ENCODE data around the gene CNTNAP5.

The CNTNAP5 gene

DNA sequence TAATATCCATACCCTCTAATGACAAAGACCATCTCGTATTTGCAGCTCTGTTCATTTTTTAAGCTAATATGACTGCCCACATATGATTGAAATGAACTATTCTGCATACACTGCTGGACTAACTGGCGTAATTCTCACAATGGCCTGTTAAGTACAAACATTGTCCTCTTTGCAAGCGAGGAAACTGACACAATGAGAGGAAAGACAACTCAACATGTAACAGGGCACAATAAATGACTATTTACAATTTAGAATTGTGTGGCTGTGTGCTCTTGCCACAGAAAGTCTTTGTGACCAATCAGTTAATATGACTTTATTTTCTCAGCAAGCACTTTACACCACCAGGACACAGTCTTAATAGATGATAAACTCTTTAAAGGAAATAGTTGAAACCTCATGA is 498.0 kb downstream of the CNTNAP5 start:
- H2AFZ ChIP-seq (ENCODE audit: insufficient read depth, low read length, poor library complexity), result no peak overlapping the region
- H3K79me1 ChIP-seq (ENCODE audit: low read length), result no peaks in the 10 kb centered on the region
- no peak overlapping the region for H3K18ac ChIP-seq (ENCODE audit: low read length)
- no peak for DNase-seq
- H3K4ac ChIP-seq (ENCODE audit: low read depth, low read length), result no peak overlapping the region
- no peak overlapping the region for H3K4me2 ChIP-seq (ENCODE audit: low read length)
- H3K23ac ChIP-seq (ENCODE audit: low read length), result no peak overlapping the region
- H4K12ac ChIP-seq (ENCODE audit: low read depth, low read length), result no peak overlapping the region
- WGBS (ENCODE audit: extremely low coverage, insufficient coverage, insufficient read length), result no CpG with 5 or more reads among the region's 3 CpGs
- H3K4me1 ChIP-seq (ENCODE audit: control insufficient read depth in 1 of 2, insufficient read depth in 2 of 2, low read length in 2 of 2), result no peaks in the 10 kb centered on the region
- no peaks in the 10 kb centered on the region for H3K36me3 ChIP-seq (ENCODE audit: control insufficient read depth in 1 of 2, insufficient read depth in 2 of 2, low read length in 2 of 2)
- H3K4me3 ChIP-seq (ENCODE audit: low read depth, low read length), result no peak overlapping the region
- no peak overlapping the region for H4K8ac ChIP-seq (ENCODE audit: low read depth, low read length)
- H3K27me3 ChIP-seq (ENCODE audit: insufficient read depth, low read length), result no peaks in the 10 kb centered on the region
- H2BK5ac ChIP-seq (ENCODE audit: low read depth, low read length, poor library complexity), result no peak overlapping the region
- no peak overlapping the region for H2AK5ac ChIP-seq (ENCODE audit: low read length)
- no peak overlapping the region for H3K27ac ChIP-seq (ENCODE audit: low read depth, low read length)
- no peaks in the 10 kb centered on the region for H3K79me2 ChIP-seq (ENCODE audit: control insufficient read depth, insufficient read depth, low read length, poor library complexity)
- H2BK12ac ChIP-seq (ENCODE audit: low read length), result no peak overlapping the region
- H3K9ac ChIP-seq (ENCODE audit: low read length), result no peak overlapping the region
- H2BK120ac ChIP-seq (ENCODE audit: insufficient read depth, low read length, poor library complexity), result no peak overlapping the region
- H3K14ac ChIP-seq (ENCODE audit: low read length), result no peak overlapping the region
- no peaks in the 10 kb centered on the region for H3K9me3 ChIP-seq (ENCODE audit: insufficient read depth, low read depth, low read length)
- no peak overlapping the region for H4K91ac ChIP-seq (ENCODE audit: low read depth, low read length)

DNA sequence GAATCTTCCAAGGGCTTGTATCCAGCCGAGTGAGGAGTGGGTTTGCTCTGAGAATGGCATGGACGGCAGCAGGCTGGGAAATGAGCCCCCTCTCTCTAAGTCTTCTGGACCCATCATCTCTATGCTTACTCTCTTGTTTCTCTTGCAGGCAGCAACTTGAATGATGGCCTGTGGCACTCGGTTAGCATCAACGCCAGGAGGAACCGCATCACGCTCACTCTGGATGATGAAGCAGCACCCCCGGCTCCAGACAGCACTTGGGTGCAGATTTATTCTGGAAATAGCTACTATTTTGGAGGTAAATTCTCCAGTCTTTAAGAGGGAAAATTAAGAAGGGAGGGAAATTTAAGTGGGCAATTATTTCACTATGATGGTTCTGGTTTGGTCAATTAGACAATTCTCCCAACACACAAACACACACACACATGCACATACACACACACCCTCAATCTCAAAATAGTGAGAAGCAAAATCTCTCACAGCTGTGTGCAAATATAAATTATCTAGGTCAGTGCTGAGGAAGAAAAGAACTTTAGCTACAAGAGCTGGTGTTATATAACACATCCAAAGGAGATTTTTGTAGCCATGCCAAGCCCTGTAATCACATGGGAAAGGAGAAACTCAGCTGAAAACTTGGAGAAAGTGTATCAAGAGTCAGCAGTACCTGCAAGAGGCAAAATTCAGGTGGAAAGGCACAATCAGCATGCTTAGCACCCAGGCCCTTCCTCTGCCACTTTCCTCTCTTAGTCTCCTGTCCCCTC is 499.2 kb downstream of the CNTNAP5 start:
- Histone ChIP-seq H3K4me1 (ENCODE audit: control insufficient read depth in 1 of 2, insufficient read depth in 2 of 2, low read length in 2 of 2) (no peaks in the 10 kb centered on the region), H3K4me3 (ENCODE audit: low read depth, low read length) (no peak overlapping the region), H3K36me3 (ENCODE audit: control insufficient read depth in 1 of 2, insufficient read depth in 2 of 2, low read length in 2 of 2) (no peaks in the 10 kb centered on the region), H3K9ac (ENCODE audit: low read length) (no peak overlapping the region), H2BK120ac (ENCODE audit: insufficient read depth, low read length, poor library complexity) (no peak overlapping the region), H3K4ac (ENCODE audit: low read depth, low read length) (no peak overlapping the region), H4K91ac (ENCODE audit: low read depth, low read length) (no peak overlapping the region), H2BK5ac (ENCODE audit: low read depth, low read length, poor library complexity) (no peak overlapping the region), H4K8ac (ENCODE audit: low read depth, low read length) (no peak overlapping the region), H4K12ac (ENCODE audit: low read depth, low read length) (no peak overlapping the region), H3K14ac (ENCODE audit: low read length) (no peak overlapping the region), H3K79me2 (ENCODE audit: control insufficient read depth, insufficient read depth, low read length, poor library complexity) (no peaks in the 10 kb centered on the region), H2BK12ac (ENCODE audit: low read length) (no peak overlapping the region), H3K23ac (ENCODE audit: low read length) (no peak overlapping the region), H2AFZ (ENCODE audit: insufficient read depth, low read length, poor library complexity) (no peak overlapping the region), H3K79me1 (ENCODE audit: low read length) (no peaks in the 10 kb centered on the region), H3K27ac (ENCODE audit: low read depth, low read length) (no peak overlapping the region), H2AK5ac (ENCODE audit: low read length) (no peak overlapping the region), H3K4me2 (ENCODE audit: low read length) (no peak overlapping the region), H3K9me3 (ENCODE audit: insufficient read depth, low read depth, low read length) (no peaks in the 10 kb centered on the region), H3K27me3 (ENCODE audit: insufficient read depth, low read length) (no peaks in the 10 kb centered on the region), H3K18ac (ENCODE audit: low read length) (no peak overlapping the region)
- no peak for DNase-seq
- no CpG with 5 or more reads among the region's 7 CpGs for WGBS (ENCODE audit: extremely low coverage, insufficient coverage, insufficient read length)

DNA sequence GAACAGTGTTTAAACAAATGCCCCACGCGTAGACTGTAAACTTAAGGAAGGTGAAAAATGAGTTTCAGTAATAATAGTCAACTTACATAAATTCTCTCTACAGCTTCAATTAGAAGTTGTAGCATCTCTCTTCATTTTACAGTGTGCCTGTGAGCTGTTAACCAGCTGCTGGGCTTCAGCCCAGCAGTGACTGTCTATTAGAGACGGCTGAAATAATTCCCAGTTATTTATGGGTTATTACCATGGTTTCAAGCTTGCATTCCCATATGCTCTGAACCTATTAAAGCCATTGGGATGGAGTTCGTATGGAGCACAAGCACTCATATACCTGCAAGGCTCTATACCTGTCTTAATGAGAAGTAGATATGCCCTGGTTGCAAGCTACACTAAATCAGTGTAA is 501.1 kb downstream of the CNTNAP5 start:
- Histone ChIP-seq H3K9ac (ENCODE audit: low read length) (no peak overlapping the region), H3K4ac (ENCODE audit: low read depth, low read length) (no peak overlapping the region), H3K18ac (ENCODE audit: low read length) (no peak overlapping the region), H3K4me1 (ENCODE audit: control insufficient read depth in 1 of 2, insufficient read depth in 2 of 2, low read length in 2 of 2) (no peaks in the 10 kb centered on the region), H3K27me3 (ENCODE audit: insufficient read depth, low read length) (no peaks in the 10 kb centered on the region), H3K36me3 (ENCODE audit: control insufficient read depth in 1 of 2, insufficient read depth in 2 of 2, low read length in 2 of 2) (no peaks in the 10 kb centered on the region), H3K4me3 (ENCODE audit: low read depth, low read length) (no peak overlapping the region), H2BK120ac (ENCODE audit: insufficient read depth, low read length, poor library complexity) (no peak overlapping the region), H3K27ac (ENCODE audit: low read depth, low read length) (no peak overlapping the region), H3K79me1 (ENCODE audit: low read length) (no peaks in the 10 kb centered on the region), H2AK5ac (ENCODE audit: low read length) (no peak overlapping the region), H3K4me2 (ENCODE audit: low read length) (no peak overlapping the region), H2BK5ac (ENCODE audit: low read depth, low read length, poor library complexity) (no peak overlapping the region), H3K23ac (ENCODE audit: low read length) (no peak overlapping the region), H3K14ac (ENCODE audit: low read length) (no peak overlapping the region), H4K91ac (ENCODE audit: low read depth, low read length) (no peak overlapping the region), H4K8ac (ENCODE audit: low read depth, low read length) (no peak overlapping the region), H3K79me2 (ENCODE audit: control insufficient read depth, insufficient read depth, low read length, poor library complexity) (no peaks in the 10 kb centered on the region), H3K9me3 (ENCODE audit: insufficient read depth, low read depth, low read length) (no peaks in the 10 kb centered on the region), H2BK12ac (ENCODE audit: low read length) (no peak overlapping the region), H4K12ac (ENCODE audit: low read depth, low read length) (no peak overlapping the region), H2AFZ (ENCODE audit: insufficient read depth, low read length, poor library complexity) (no peak overlapping the region)
- DNase-seq, result no peak
- no CpG with 5 or more reads among the region's 4 CpGs for WGBS (ENCODE audit: extremely low coverage, insufficient coverage, insufficient read length)

DNA sequence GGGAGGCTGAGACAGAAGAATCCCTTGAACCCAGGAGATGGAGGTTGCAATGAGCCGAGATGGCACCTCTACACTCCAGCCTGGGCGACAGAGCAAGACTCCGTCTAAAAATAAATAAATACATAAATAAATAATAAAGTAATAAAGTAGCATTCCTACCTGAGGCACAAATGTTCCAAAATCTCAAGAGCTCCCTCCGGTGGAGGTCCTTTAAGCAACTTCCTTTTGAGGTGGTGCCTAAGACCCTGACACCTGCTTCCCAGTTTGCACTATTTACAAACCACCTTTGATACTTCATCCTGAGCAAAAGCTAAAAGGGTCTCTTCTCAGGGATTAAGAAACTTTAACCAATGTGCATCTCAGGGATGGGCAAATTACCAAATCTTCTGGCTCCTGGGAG is 505.1 kb downstream of the CNTNAP5 start:
- Histone ChIP-seq H3K9me3 (ENCODE audit: insufficient read depth, low read depth, low read length) (no peaks in the 10 kb centered on the region), H2AFZ (ENCODE audit: insufficient read depth, low read length, poor library complexity) (no peak overlapping the region), H3K14ac (ENCODE audit: low read length) (no peak overlapping the region), H3K4ac (ENCODE audit: low read depth, low read length) (no peak overlapping the region), H2BK5ac (ENCODE audit: low read depth, low read length, poor library complexity) (no peak overlapping the region), H3K79me2 (ENCODE audit: control insufficient read depth, insufficient read depth, low read length, poor library complexity) (no peaks in the 10 kb centered on the region), H3K23ac (ENCODE audit: low read length) (no peak overlapping the region), H3K27ac (ENCODE audit: low read depth, low read length) (no peak overlapping the region), H3K36me3 (ENCODE audit: control insufficient read depth in 1 of 2, insufficient read depth in 2 of 2, low read length in 2 of 2) (no peaks in the 10 kb centered on the region), H3K4me1 (ENCODE audit: control insufficient read depth in 1 of 2, insufficient read depth in 2 of 2, low read length in 2 of 2) (no peaks in the 10 kb centered on the region), H4K91ac (ENCODE audit: low read depth, low read length) (no peak overlapping the region), H2BK12ac (ENCODE audit: low read length) (no peak overlapping the region), H2BK120ac (ENCODE audit: insufficient read depth, low read length, poor library complexity) (no peak overlapping the region), H3K4me3 (ENCODE audit: low read depth, low read length) (no peak overlapping the region), H4K12ac (ENCODE audit: low read depth, low read length) (no peak overlapping the region), H3K79me1 (ENCODE audit: low read length) (no peaks in the 10 kb centered on the region), H2AK5ac (ENCODE audit: low read length) (no peak overlapping the region), H3K9ac (ENCODE audit: low read length) (no peak overlapping the region), H3K18ac (ENCODE audit: low read length) (no peak overlapping the region), H4K8ac (ENCODE audit: low read depth, low read length) (no peak overlapping the region), H3K4me2 (ENCODE audit: low read length) (no peak overlapping the region), H3K27me3 (ENCODE audit: insufficient read depth, low read length) (no peaks in the 10 kb centered on the region)
- WGBS (ENCODE audit: extremely low coverage, insufficient coverage, insufficient read length), result no CpG with 5 or more reads among the region's 4 CpGs
- no peak for DNase-seq
